ENCODE results near the gene DDX52.
A peak's percentile ranks its signal among the peaks of the same experiment; 100 is the strongest.
"Not testable (repeated sequence)": the region's sequence is repeated elsewhere in the genome, so short reads cannot be mapped to it uniquely, and the experiment has no call there.

The DDX52 gene

GRCh38 chr17:37614391-37614790, 28.9 kb downstream of the DDX52 start:
- peak; percentile 45 for DNase-seq (ENCODE audit: low read depth, low spot score)
- TF ChIP-seq, protein P1, sequence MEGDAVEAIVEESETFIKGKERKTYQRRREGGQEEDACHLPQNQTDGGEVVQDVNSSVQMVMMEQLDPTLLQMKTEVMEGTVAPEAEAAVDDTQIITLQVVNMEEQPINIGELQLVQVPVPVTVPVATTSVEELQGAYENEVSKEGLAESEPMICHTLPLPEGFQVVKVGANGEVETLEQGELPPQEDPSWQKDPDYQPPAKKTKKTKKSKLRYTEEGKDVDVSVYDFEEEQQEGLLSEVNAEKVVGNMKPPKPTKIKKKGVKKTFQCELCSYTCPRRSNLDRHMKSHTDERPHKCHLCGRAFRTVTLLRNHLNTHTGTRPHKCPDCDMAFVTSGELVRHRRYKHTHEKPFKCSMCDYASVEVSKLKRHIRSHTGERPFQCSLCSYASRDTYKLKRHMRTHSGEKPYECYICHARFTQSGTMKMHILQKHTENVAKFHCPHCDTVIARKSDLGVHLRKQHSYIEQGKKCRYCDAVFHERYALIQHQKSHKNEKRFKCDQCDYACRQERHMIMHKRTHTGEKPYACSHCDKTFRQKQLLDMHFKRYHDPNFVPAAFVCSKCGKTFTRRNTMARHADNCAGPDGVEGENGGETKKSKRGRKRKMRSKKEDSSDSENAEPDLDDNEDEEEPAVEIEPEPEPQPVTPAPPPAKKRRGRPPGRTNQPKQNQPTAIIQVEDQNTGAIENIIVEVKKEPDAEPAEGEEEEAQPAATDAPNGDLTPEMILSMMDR (IDR thresholded peaks at IDR 0.05; ENCODE audit: insufficient read depth, low read length, missing control alignments), result no peak
- ChIA-PET POLR2A (no interaction called here), CTCF (interaction anchor here (0.6 to 2.2 kb wide), 5 partner anchors 11 to 209 kb away, joined by 3 to 9 read pairs (median 5); no protein-coding TSS in a partner anchor)
- no peak overlapping the region for H3K4me3 ChIP-seq (ENCODE audit: low read depth, low read length)

DNA sequence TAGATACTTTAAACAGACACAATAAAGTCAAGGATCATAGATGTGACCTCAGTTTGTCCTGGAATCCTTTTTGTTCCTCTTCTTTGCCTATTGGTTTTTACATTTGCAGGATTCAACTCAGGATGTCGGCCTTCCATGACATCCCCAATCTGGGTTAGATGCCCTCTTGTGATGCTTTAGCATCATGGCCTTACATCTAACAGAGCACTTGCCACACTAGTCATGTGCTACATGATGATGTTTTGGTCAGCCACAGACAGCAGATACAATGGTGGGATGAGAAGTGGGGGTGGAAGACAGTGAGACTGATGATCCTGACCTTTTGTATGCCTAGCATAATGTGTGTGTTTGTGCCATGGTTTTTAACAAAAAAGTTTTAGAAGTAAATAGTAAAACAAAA, 32.3 kb downstream of the DDX52 start:
- CTCF ChIA-PET, result interaction anchor here (0.8 to 3.1 kb wide), 2 partner anchors 205 to 206 kb away, joined by 5 to 18 read pairs; no protein-coding TSS in a partner anchor
- H3K4me3 ChIP-seq (ENCODE audit: low read depth, low read length), result no peak overlapping the region
- no peak for DNase-seq (ENCODE audit: low read depth, low spot score)
- POLR2A ChIA-PET, result no interaction called here
- TF ChIP-seq, protein P1 (IDR thresholded peaks at IDR 0.05; ENCODE audit: insufficient read depth, low read length, missing control alignments), result no peak

DNA sequence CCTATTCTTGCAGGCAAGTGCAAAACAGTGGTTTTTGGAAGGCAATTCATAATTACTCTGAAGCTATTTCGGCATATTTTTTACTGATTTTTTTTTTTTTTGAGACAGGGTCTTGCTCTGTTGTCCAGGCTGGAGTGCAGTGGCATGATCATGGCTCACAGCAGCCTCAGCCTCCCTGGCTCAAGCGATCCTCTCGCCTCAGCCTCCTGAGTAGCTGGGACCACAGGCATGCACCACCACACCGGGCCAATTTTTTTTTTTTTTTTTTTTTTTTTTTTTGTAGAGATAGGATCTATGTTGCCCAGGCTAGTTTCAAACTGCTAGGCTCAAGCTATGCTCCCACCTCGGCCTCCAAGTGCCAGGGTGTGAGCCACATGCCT, 33.2 kb downstream of the DDX52 start:
- POLR2A ChIA-PET, result interaction anchor here (0.6 to 0.9 kb wide), 2 partner anchors 12 to 54 kb away, joined by 3 to 5 read pairs; no protein-coding TSS in a partner anchor

GRCh38 chr17:37609170-37610040, 33.8 kb downstream of the DDX52 start, which contains the start of gene SYNRG:
TSS of gene SYNRG (minus strand) at chr17:37609418. CDS start at chr17:37609355, 63 bp downstream.
- ChIA-PET CTCF (interaction anchor here (0.7 to 3.1 kb wide), 19 partner anchors 8 to 1008 kb away, joined by 3 to 18 read pairs (median 4); partner anchors contain the start of gene MRM1), POLR2A (interaction anchor here (0.6 to 1.1 kb wide), 5 partner anchors 8 to 207 kb away, joined by 3 to 5 read pairs (median 3); no protein-coding TSS in a partner anchor)
- TF ChIP-seq, protein P1 (IDR thresholded peaks at IDR 0.05; ENCODE audit: insufficient read depth, low read length, missing control alignments), result peak; percentile 50
- DNase-seq (ENCODE audit: low read depth, low spot score), result peak; percentile 57
- peak within 1 kb of the TSS; percentile 87 for H3K4me3 ChIP-seq (ENCODE audit: low read depth, low read length)

More for the DNA sequence above, 33.2 kb downstream of the DDX52 start:
- CTCF ChIA-PET, result interaction anchor here (0.8 to 3.1 kb wide), 11 partner anchors 12 to 283 kb away, joined by 3 to 18 read pairs (median 3); no protein-coding TSS in a partner anchor
- not testable (repeated sequence) for H3K4me3 ChIP-seq (ENCODE audit: low read depth, low read length); DNase-seq (ENCODE audit: low read depth, low spot score)

GRCh38 chr17:37608351-37609169, 34.7 kb downstream of the DDX52 start:
- CTCF ChIA-PET, result interaction anchor here (0.6 to 3.1 kb wide), 17 partner anchors 8 to 1007 kb away, joined by 3 to 18 read pairs (median 4); partner anchors contain the start of gene MRM1
- POLR2A ChIA-PET, result interaction anchor here (0.8 to 1.1 kb wide), 3 partner anchors 9 to 208 kb away, joined by 3 to 4 read pairs (median 3); no protein-coding TSS in a partner anchor
- H3K4me3 ChIP-seq (ENCODE audit: low read depth, low read length), result peak overlapping the region; percentile 87
- no peak for DNase-seq (ENCODE audit: low read depth, low spot score)
- TF ChIP-seq, protein P1 (IDR thresholded peaks at IDR 0.05; ENCODE audit: insufficient read depth, low read length, missing control alignments), result no peak

GRCh38 chr17:37607637-37608331, 35.5 kb downstream of the DDX52 start:
- ChIA-PET CTCF (interaction anchor here (0.9 to 3.1 kb wide), 5 partner anchors 9 to 209 kb away, joined by 4 to 18 read pairs (median 5); no protein-coding TSS in a partner anchor), POLR2A (no interaction called here)
- DNase-seq (ENCODE audit: low read depth, low spot score), result no peak
- TF ChIP-seq, protein P1 (IDR thresholded peaks at IDR 0.05; ENCODE audit: insufficient read depth, low read length, missing control alignments), result no peak
- H3K4me3 ChIP-seq (ENCODE audit: low read depth, low read length), result peak overlapping the region; percentile 87

Data from AG04449 (cell line).